ENCODE data around the gene BRINP3.

BRINP3 gene

GRCh38 chr1:190327271-190327670, 150.4 kb downstream of the BRINP3 start:
- in situ Hi-C loops (cut with HindIII; ENCODE audit: low sequenced_read_pairs): no loop called here

DNA sequence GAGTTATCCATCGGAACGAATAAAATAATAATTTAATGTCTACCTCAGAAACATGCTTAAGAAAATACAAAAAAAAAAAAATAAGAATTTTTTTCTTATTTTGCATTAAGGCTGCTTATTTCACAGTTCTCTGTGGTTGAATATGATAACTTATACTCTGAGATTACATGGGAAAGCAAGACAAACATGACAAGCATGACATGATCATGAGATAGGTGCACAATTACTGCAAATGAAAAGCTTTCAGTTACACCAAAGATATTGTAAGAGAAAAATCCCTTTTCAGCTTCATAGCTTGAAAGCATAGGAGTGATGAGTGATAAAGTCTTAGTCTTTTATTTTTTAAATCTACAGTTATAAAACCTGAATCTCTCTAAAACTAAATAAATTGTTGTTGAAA, 154.1 kb downstream of the BRINP3 start:
- in situ Hi-C loops (cut with HindIII; ENCODE audit: low sequenced_read_pairs): no loop called here

DNA sequence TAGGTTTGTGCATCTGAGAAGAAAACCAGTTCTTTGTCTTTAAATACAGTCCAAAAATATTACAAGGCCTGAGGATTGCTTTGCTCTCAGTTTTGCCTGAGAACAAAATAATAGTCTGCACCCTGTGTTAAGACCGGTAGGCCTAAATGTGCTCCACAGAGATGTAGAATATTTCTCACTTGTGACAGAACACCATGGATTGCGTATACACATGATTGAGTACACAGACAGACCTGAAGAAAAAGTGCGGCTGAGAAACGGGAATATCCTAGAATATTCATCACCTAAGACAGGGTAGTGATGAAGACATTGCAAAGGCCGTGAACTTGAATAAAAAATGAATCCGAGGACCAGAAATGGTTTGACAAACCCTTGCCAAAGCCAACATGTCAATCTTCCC, 155.4 kb downstream of the BRINP3 start:
- in situ Hi-C loops (cut with HindIII; ENCODE audit: low sequenced_read_pairs): no loop called here

GRCh38 chr1:190320952-190321351, 156.7 kb downstream of the BRINP3 start:
- in situ Hi-C loops (cut with HindIII; ENCODE audit: low sequenced_read_pairs): no loop called here

DNA sequence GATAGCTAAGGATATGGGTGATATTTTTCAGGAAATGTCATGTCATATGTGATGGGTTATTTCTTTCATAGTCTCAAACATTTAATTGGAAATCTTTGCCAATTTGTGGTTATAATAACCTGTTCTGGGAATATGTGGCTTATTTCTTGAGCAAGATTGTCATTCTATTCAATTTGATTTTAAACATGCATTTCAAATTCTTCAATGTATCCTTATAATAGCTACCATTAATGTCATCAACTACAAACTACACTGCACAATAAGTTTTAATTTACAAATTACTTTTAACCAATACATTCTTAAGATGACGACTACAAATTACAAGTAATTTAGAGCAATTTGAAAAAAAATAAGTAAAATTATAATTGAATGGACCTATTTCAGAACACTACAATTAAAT, 164.9 kb downstream of the BRINP3 start:
- in situ Hi-C loops (cut with HindIII; ENCODE audit: low sequenced_read_pairs): no loop called here

GRCh38 chr1:190303501-190303900, 174.2 kb downstream of the BRINP3 start:
- in situ Hi-C loops (cut with HindIII; ENCODE audit: low sequenced_read_pairs): no loop called here

- in situ Hi-C loops (cut with HindIII; ENCODE audit: low sequenced_read_pairs): no loop called here
Observed at GRCh38 chr1:190296453-190296852, 181.2 kb downstream of the BRINP3 start.

- in situ Hi-C loops (cut with HindIII; ENCODE audit: low sequenced_read_pairs): no loop called here
Observed at GRCh38 chr1:190289897-190290296, 187.8 kb downstream of the BRINP3 start.

GRCh38 chr1:190286111-190286510, 191.6 kb downstream of the BRINP3 start:
- in situ Hi-C loops (cut with HindIII; ENCODE audit: low sequenced_read_pairs): no loop called here

DNA sequence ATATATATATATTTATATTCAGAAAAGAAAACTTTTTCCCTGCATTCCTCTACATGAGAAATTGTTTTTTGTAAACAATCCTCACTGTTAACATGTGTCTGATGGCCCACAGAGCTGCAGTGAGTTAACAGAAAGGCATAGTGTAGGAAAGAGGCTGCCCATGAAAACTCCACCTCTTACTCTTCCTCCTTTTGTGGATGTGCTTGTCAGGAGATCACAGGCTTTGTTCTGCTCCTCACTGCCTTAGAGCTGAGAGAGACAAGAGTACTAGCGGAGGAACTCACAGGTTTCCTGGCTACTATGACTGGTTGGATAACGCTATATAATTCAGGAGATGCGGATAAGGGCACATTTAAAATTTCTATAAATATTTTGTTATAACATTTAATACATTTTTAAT, 200.6 kb downstream of the BRINP3 start:
- in situ Hi-C loops (cut with HindIII; ENCODE audit: low sequenced_read_pairs): no loop called here

- in situ Hi-C loops (cut with HindIII; ENCODE audit: low sequenced_read_pairs): no loop called here
Observed at GRCh38 chr1:190274721-190275120, 202.9 kb downstream of the BRINP3 start.

GRCh38 chr1:190273161-190273560, 204.5 kb downstream of the BRINP3 start:
- in situ Hi-C loops (cut with HindIII; ENCODE audit: low sequenced_read_pairs): no loop called here

GRCh38 chr1:190262538-190262937, 215.1 kb downstream of the BRINP3 start:
- in situ Hi-C loops (cut with HindIII; ENCODE audit: low sequenced_read_pairs): no loop called here

GRCh38 chr1:190259424-190259823, 218.2 kb downstream of the BRINP3 start:
- in situ Hi-C loops (cut with HindIII; ENCODE audit: low sequenced_read_pairs): no loop called here

DNA sequence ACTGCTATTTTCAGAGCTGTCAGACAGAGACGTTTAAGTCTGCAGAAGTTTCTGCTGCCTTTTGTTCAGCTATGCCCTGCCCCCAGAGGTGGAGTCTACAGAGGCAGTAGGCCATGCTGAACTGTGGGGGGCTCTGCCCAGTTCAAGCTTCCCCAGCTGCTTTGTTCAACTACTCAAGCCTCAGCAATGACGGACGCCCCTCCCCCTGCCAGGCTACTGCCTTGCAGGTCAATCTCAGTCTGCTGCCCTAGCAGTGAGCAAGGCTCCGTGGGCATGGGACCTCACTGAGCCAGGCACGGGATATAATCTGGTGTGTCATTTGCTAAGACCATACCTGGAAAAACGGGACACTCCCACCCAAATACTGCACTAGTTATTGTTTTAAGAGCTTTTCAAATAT, 219.7 kb downstream of the BRINP3 start:
- in situ Hi-C loops (cut with HindIII; ENCODE audit: low sequenced_read_pairs): no loop called here

DNA sequence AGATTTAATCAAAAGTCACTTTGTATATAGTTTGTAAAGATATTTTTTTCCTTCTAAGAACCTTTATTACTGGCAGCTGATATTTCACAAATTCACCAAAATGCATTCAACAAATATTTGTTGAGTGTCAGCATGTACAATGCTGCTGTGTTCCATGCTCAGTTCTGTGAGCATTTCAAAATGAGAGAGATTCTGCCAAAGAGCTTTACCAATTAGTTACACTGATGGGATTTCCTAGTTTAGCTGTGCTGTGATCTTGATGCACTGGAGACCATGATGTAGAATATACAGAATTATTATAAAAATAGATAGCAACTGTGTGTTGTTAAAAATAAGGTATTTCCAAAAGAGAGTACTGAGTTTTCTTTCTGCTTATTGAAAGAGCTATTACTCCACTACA, 225.6 kb downstream of the BRINP3 start:
- in situ Hi-C loops (cut with HindIII; ENCODE audit: low sequenced_read_pairs): no loop called here

GRCh38 chr1:190250368-190250767, 227.3 kb downstream of the BRINP3 start:
- in situ Hi-C loops (cut with HindIII; ENCODE audit: low sequenced_read_pairs): no loop called here

- in situ Hi-C loops (cut with HindIII; ENCODE audit: low sequenced_read_pairs): no loop called here
Observed at GRCh38 chr1:190244406-190244805, 233.3 kb downstream of the BRINP3 start.

DNA sequence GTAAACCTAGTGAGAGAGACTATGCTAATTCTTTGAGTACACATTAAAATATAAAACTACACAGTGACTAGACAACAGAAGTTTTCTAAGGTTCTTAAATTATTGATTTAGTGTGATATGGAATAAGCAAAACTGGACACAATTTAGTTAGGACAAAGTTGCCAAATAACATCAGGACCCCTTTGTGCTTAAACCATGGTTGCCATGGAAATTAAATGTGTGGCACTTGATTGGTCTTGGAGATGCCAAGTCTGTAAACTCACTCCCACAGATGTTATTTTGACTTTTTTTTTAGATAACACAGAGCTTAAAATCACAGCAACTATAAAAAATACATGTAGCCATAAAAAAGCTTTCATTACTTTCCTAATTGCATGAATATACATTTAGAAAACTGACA, 234.6 kb downstream of the BRINP3 start:
- in situ Hi-C loops (cut with HindIII; ENCODE audit: low sequenced_read_pairs): no loop called here

DNA sequence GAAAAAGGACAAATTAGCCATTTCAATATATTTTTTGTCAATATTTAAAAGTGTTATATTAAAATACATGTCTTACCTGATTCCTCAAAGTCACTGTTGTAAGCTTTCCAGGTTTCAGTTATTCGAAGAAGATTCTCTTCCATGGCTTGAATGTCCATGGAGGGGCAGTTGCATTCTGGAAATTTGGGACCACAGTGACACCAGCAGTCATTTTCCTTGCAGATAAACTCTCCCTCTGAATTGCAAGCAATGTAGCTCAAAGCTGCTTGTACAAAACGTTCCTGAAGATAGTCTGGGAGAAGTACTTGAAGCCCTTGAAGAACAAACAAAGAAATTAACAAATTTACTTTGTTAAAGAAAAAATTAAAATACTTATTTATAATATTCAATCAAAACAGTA, 251.7 kb downstream of the BRINP3 start:
- in situ Hi-C loops (cut with HindIII; ENCODE audit: low sequenced_read_pairs): no loop called here

DNA sequence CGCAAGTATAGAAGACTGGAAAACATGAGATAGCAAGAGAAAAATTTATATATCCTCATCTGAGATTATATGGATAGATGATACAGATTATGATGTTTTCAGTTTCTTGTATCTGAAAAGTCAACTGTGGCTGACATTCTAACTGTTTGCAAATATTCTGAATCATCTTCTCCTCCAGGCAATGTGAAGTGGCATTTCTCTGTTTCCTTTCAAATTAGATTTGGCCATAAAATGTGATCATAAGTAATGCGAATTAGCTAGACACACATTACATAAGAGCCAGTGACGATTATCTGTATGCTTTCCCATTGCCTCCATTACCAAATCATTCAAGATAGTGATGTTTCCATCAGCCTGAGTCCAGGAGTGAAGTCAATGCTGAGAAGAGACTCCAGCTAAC, 265.2 kb downstream of the BRINP3 start:
- in situ Hi-C loops (cut with HindIII; ENCODE audit: low sequenced_read_pairs): no loop called here

GRCh38 chr1:190207733-190208132, 269.9 kb downstream of the BRINP3 start:
- in situ Hi-C loops (cut with HindIII; ENCODE audit: low sequenced_read_pairs): no loop called here

- in situ Hi-C loops (cut with HindIII; ENCODE audit: low sequenced_read_pairs): no loop called here
Observed at GRCh38 chr1:190205713-190206112, 272.0 kb downstream of the BRINP3 start.

DNA sequence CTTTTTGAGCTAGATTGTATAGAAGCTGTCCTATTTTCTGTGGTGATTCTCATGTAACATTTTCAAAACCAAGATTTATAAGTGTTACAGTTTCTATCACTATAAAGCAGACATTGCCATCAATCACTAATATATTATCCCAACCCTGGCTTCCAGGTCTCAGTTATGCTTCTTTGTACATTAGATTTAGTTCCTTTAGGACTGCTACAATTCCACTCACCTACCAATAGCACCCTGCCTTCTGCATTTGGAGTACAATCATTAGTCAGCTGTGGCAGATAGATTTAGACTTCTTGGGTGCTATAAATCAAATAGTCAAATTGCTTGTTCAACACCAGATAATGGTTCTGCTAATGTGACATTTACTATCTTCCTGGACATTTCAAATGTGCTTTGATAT, 281.6 kb downstream of the BRINP3 start:
- in situ Hi-C loops (cut with HindIII; ENCODE audit: low sequenced_read_pairs): no loop called here
